Breast epithelium (tissue), 4 donors: Measurements from ENCODE around the gene CNDP1. TPM values are rescaled to one million over a fixed set of nuclear protein-coding genes. Genes with fewer than 3 reads are reported as not detected.

Experiments used
- DNase-seq, 2 donors: peaks; one replicate each; pipeline ENCODE4 v3.0.0-alpha.2; 2019; ENCODE audit warnings: low spot score in 2 of 2
- H3K27ac ChIP-seq, 2 donors: fragments of 200-600 bp; sonication (generic) in 1 of 2; one replicate each; pipeline ENCODE4 v1.5.1; 2016 to 2019; ENCODE audit warnings: mild to moderate bottlenecking in 1 of 2
- H3K27me3 ChIP-seq, 2 donors: fragments of 200-600 bp; sonication (generic) in 1 of 2; one replicate each; pipeline versions ENCODE4 v1.5.1 to v1.6.0; 2017 to 2019; ENCODE audit warnings: control low read depth in 1 of 2, mild to moderate bottlenecking in 1 of 2
- H3K36me3 ChIP-seq: fragments of 200-600 bp; one replicate; pipeline ENCODE4 v1.5.1; 2019
- H3K4me1 ChIP-seq, 2 donors: fragments of 200-600 bp; sonication (generic); one replicate each; pipeline ENCODE4 v1.5.1; 2016 to 2019; ENCODE audit warnings: control low read depth in 1 of 2
- H3K4me3 ChIP-seq, 3 donors: fragments of 200-600 bp; sonication (generic); 1 replicate in 2 of 3; 2 replicates in 1 of 3; pipeline ENCODE4 v1.5.1; 2016 to 2019; ENCODE audit warnings: mild to moderate bottlenecking in 3 of 3, moderate library complexity in 2 of 3
- H3K9me3 ChIP-seq, 2 donors: fragments of 200-600 bp; sonication (generic) in 1 of 2; one replicate each; pipeline ENCODE4 v1.5.1; 2016 to 2019; ENCODE audit warnings: control low read depth in 1 of 2
- POLR2A ChIP-seq: fragments of 450-650 bp; IDR thresholded peaks from one replicate; pipeline ENCODE4 v1.6.1; 2016; ENCODE audit warnings: antibody characterized with exemption, mild to moderate bottlenecking, moderate library complexity
- POLR2AphosphoS5 ChIP-seq, 3 donors: sonication (generic); formaldehyde crosslinking; IDR thresholded peaks; one replicate each; pipeline ENCODE4 v1.6.1; 2017; ENCODE audit warnings: antibody characterized with exemption in 3 of 3
- intact Hi-C: fragments of 100-400 bp; cut with DNase I; formaldehyde crosslinking; loops from one replicate; pipeline ENCODE4 v1.15.1; 2023; ENCODE audit warnings: low total_unique reads
- total RNA-seq, 3 donors: library from RNA; depleted of rRNA; stranded (reverse); fragments of >200 nt; gene quantifications; one replicate each; pipeline ENCODE4 v1.1.0, GENCODE V29; 2016
- TF ChIP-seq, protein P1 (sequence below), 3 donors: fragments of 450-650 bp; IDR thresholded peaks; one replicate each; pipeline ENCODE4 v1.5.1; 2016 to 2017; ENCODE audit warnings: antibody characterized with exemption in 3 of 3, mild to moderate bottlenecking in 3 of 3, moderate library complexity in 3 of 3

The CNDP1 gene
- total RNA-seq, 3 donors from 2014 or later: 0.33 TPM; not detected in 2

DNA sequence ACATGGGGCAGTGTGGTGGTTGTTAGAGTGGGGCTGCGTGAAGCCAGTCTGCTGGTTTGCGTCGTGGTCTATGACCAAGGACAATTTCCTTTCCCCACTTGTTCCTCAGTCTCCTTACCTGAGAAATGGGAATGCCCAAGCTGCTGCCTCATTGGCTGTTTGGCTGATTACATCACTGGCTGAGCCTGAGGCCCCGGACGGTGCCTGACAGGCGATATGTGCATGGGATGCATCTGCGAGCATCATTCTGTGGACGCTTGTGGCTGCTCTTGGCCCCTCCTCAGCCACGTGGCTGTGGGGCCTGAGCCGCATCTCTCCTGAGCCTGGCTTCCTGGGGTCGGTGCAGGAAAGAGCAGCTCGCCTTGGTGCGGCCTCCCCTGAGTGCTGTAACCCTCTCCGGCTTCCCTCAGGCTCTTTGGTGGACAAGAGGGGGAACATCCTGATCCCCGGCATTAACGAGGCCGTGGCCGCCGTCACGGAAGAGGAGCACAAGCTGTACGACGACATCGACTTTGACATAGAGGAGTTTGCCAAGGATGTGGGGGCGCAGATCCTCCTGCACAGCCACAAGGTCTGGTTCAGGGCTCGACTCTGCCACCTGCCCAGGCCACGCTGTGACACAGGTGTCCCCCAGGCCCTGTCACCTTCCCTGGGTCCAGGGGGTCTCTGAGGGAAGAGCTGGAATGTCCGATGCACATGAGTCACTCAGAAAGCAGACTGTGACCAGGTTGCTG, 21.0 kb upstream of the CNDP1 start:
- Histone ChIP-seq H3K4me3 (no peak overlapping the region), H3K27ac (no peak overlapping the region), H3K9me3 (no peaks in the 10 kb centered on the region), H3K27me3 (no peaks in the 10 kb centered on the region), H3K4me1 (no peaks in the 10 kb centered on the region), H3K36me3 (peaks cover 7% of the 10 kb centered on the region)
- no peak for DNase-seq
- intact Hi-C loops: no loop called here
- TF ChIP-seq, protein P1, sequence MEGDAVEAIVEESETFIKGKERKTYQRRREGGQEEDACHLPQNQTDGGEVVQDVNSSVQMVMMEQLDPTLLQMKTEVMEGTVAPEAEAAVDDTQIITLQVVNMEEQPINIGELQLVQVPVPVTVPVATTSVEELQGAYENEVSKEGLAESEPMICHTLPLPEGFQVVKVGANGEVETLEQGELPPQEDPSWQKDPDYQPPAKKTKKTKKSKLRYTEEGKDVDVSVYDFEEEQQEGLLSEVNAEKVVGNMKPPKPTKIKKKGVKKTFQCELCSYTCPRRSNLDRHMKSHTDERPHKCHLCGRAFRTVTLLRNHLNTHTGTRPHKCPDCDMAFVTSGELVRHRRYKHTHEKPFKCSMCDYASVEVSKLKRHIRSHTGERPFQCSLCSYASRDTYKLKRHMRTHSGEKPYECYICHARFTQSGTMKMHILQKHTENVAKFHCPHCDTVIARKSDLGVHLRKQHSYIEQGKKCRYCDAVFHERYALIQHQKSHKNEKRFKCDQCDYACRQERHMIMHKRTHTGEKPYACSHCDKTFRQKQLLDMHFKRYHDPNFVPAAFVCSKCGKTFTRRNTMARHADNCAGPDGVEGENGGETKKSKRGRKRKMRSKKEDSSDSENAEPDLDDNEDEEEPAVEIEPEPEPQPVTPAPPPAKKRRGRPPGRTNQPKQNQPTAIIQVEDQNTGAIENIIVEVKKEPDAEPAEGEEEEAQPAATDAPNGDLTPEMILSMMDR (IDR thresholded peaks at IDR 0.05): no peak
- TF ChIP-seq POLR2AphosphoS5 (IDR thresholded peaks at IDR 0.05) (no peak), POLR2A (no peak)

DNA sequence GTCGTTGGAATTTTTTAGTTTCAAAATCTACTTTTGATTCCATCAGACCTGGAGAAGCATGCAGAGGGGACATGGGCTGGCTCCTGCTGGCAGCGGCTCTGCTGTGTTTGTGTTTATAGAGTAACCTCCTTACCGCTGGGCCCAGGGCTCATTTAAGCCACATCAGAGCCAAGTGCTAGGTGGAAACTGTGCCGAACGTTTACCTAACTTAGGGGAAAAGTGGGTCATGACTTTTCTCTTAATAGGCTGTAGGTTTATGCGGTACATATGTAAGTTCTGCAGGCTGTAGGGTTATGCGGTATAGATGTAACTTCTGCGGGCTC, 20.5 kb upstream of the CNDP1 start:
- DNase-seq: no peak
- Histone ChIP-seq H3K4me1 (no peaks in the 10 kb centered on the region), H3K27ac (no peak overlapping the region), H3K36me3 (peaks cover 7% of the 10 kb centered on the region), H3K27me3 (no peaks in the 10 kb centered on the region), H3K4me3 (no peak overlapping the region), H3K9me3 (no peaks in the 10 kb centered on the region)
- TF ChIP-seq POLR2AphosphoS5 (IDR thresholded peaks at IDR 0.05): no peak
- TF ChIP-seq, protein P1 (IDR thresholded peaks at IDR 0.05): no peak
- no peak for TF ChIP-seq POLR2A
- intact Hi-C loops: no loop called here

DNA sequence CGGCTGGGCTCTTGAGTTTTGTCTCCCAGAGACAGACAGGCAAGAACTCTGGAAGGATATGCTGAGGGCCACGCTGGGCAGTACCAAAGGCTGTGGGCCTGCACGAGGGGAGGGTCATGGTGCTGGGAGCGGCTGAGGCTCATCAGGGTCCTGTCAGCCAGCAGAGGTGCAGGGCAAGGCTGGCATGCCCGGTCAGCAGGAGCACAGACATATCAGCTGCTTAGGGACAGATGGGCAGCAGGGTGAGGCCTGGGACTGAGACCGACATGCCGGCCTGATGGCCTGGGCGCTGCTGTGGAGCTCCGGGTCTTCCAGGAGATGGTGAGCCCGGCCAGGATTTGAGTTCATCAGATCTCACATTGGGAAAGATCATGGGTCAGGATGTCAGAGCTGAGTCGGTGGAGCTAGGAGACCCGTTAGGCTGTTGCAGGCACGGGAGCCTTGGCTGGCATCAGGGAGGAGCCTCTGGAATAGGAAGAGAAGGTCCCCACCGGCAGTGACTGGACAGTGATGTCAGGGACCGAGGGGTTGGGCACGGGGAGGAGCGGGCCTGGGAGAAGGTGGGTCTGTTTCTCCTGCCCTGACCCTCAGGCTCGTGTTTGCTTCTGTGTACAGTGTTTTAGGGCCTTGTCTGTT, 19.3 kb upstream of the CNDP1 start:
- no peak for DNase-seq
- Histone ChIP-seq H3K27ac (no peak overlapping the region), H3K9me3 (no peaks in the 10 kb centered on the region), H3K27me3 (no peaks in the 10 kb centered on the region), H3K4me1 (no peaks in the 10 kb centered on the region), H3K4me3 (no peak overlapping the region), H3K36me3 (peaks cover 13% of the 10 kb centered on the region)
- no peak for TF ChIP-seq POLR2AphosphoS5 (IDR thresholded peaks at IDR 0.05)
- TF ChIP-seq POLR2A: no peak
- TF ChIP-seq, protein P1 (IDR thresholded peaks at IDR 0.05): no peak
- intact Hi-C loops: no loop called here

DNA sequence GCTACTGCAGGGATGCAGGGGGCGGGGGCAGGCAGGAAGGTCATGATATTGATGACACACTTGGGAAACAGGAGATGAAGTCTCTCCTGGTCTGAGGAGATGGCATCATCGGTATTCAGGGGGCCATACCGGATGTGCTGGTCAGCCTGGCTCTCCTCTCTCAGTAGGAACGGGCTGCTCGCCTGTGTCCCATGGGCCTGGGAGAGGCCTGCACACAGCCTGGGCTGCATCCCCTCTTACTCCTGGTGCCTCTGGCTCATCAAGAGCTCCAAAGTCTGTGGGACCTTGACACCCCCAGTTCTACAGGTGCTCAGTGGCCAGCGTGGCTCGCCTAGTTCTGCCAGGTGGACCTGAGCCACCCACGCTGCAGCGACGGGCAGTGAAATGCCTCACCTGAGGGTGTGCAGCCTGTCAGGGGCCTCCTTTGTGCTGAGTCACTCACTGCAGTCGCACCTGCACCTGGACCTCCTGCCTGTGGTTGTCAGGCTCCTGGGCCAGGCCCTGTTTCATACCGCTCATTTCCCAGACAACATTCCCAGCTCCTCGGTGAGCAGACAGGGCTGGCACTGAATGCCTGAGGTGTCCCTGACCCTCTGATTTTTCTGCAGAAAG, 18.6 kb upstream of the CNDP1 start:
- H3K4me3 ChIP-seq: no peak overlapping the region
- no peak for DNase-seq
- no peaks in the 10 kb centered on the region for H3K27me3 ChIP-seq
- TF ChIP-seq POLR2AphosphoS5 (IDR thresholded peaks at IDR 0.05): no peak
- TF ChIP-seq, protein P1 (IDR thresholded peaks at IDR 0.05): no peak
- TF ChIP-seq POLR2A: no peak
- no peaks in the 10 kb centered on the region for H3K4me1 ChIP-seq
- peaks cover 13% of the 10 kb centered on the region for H3K36me3 ChIP-seq
- no peak overlapping the region for H3K27ac ChIP-seq
- intact Hi-C loops: no loop called here
- no peaks in the 10 kb centered on the region for H3K9me3 ChIP-seq
